HepG2 (cell line): ENCODE data around the gene YTHDF1.

ENCODE experiments used
- POLR2AphosphoS5 ChIP-seq: IDR thresholded peaks from 2 replicates; pipeline ENCODE4 v1.6.1; 2012; ENCODE audit warnings: low read depth, low read length
- SIX1 ChIP-seq: sonication (generic); formaldehyde crosslinking; IDR thresholded peaks from 2 replicates; pipeline ENCODE4 v1.4.0; 2020; ENCODE audit warnings: missing genetic modification reagents, borderline replicate concordance
- ZFX ChIP-seq: sonication (generic); formaldehyde crosslinking; IDR thresholded peaks from 2 replicates; pipeline ENCODE4 v1.4.0; 2020; ENCODE audit warnings: mild to moderate bottlenecking, low read depth, missing genetic modification reagents, moderate library complexity

- TF ChIP-seq ZFX (CRISPR knock-in tag) (no peak), SIX1 (CRISPR knock-in tag) (no peak), POLR2AphosphoS5 (no peak)
Measured at GRCh38 chr20:63244468-63244867, 28.5 kb upstream of the YTHDF1 start.
